Mesendoderm (in vitro differentiated cells): ENCODE measurements around the gene CKS2.

Experiments
- DNase-seq: peaks from one replicate; pipeline ENCODE4 v3.0.0; 2013
- H2AK5ac ChIP-seq: 2 replicates; pipeline ENCODE4 v1.6.1; 2013; ENCODE audit warnings: low read length, inconsistent platforms
- H2BK120ac ChIP-seq: 2 replicates; pipeline ENCODE4 v1.6.1; 2013; ENCODE audit warnings: low read depth, mild to moderate bottlenecking, low read length, moderate library complexity, mixed read lengths
- H2BK15ac ChIP-seq: replicated peaks from 2 replicates; pipeline ENCODE4 v1.6.1; 2013; ENCODE audit warnings: low read depth, mild to moderate bottlenecking, moderate library complexity
- H2BK5ac ChIP-seq: 2 replicates; pipeline ENCODE4 v1.6.1; 2013; ENCODE audit warnings: low read length, inconsistent platforms
- H3K18ac ChIP-seq: 2 replicates; pipeline ENCODE4 v1.6.1; 2013; ENCODE audit warnings: mild to moderate bottlenecking, low read length, mixed read lengths
- H3K23ac ChIP-seq: one replicate; pipeline ENCODE4 v1.6.1; 2013; ENCODE audit warnings: low read length
- H3K27ac ChIP-seq: 2 replicates; pipeline ENCODE4 v1.5.1; 2013; ENCODE audit warnings: low read depth, mild to moderate bottlenecking, inconsistent platforms, low read length, moderate library complexity
- H3K27me3 ChIP-seq: 2 replicates; pipeline ENCODE4 v1.6.1; 2013; ENCODE audit warnings: low read length, control low read depth, mild to moderate bottlenecking, inconsistent platforms; ENCODE audit not compliant: insufficient read depth, poor library complexity
- H3K36me3 ChIP-seq: 2 replicates; pipeline ENCODE4 v1.6.1; 2013; ENCODE audit warnings: low read length, inconsistent platforms; ENCODE audit not compliant: control insufficient read depth, insufficient read depth
- H3K4ac ChIP-seq: one replicate; pipeline ENCODE4 v1.6.1; 2013; ENCODE audit warnings: low read depth, mild to moderate bottlenecking, low read length, moderate library complexity
- H3K4me1 ChIP-seq: 2 replicates; pipeline ENCODE4 v1.6.1; 2013; ENCODE audit warnings: low read depth, low read length, inconsistent platforms; ENCODE audit not compliant: control insufficient read depth
- H3K4me2 ChIP-seq: 2 replicates; pipeline ENCODE4 v1.6.1; 2013; ENCODE audit warnings: low read length
- H3K4me3 ChIP-seq: 2 replicates; pipeline ENCODE4 v1.5.1; 2013; ENCODE audit warnings: mild to moderate bottlenecking, low read length
- H3K56ac ChIP-seq: one replicate; pipeline ENCODE4 v1.6.1; 2013; ENCODE audit warnings: low read length
- H3K79me1 ChIP-seq: 2 replicates; pipeline ENCODE4 v1.6.1; 2013; ENCODE audit warnings: low read length, inconsistent platforms
- H3K79me2 ChIP-seq: 2 replicates; pipeline ENCODE4 v1.6.1; 2013; ENCODE audit warnings: mild to moderate bottlenecking, low read length; ENCODE audit not compliant: control insufficient read depth, insufficient read depth
- H3K9ac ChIP-seq: 2 replicates; pipeline ENCODE4 v1.6.1; 2013; ENCODE audit warnings: low read length, inconsistent platforms
- H4K5ac ChIP-seq: one replicate; pipeline ENCODE4 v1.6.1; 2013; ENCODE audit warnings: low read length
- H4K8ac ChIP-seq: one replicate; pipeline ENCODE4 v1.6.1; 2013; ENCODE audit warnings: low read depth, mild to moderate bottlenecking, control low read depth, low read length, moderate library complexity
- WGBS: extraction: QIAGEN DNeasy Blood & Tissue Kit; methylation state at CpG from one replicate; pipeline ENCODE4 v1.1.7; 2013; ENCODE audit warnings: low lambda C conversion rate, missing lambda C conversion rate; ENCODE audit not compliant: insufficient coverage; ENCODE audit errors: extremely low coverage; 5-methylcytosine and 5-hydroxymethylcytosine counted together

CKS2 gene

GRCh38 chr9:89360465-89360864, 49.5 kb downstream of the CKS2 start:
- no peak overlapping the region for H2BK5ac ChIP-seq
- no peaks in the 10 kb centered on the region for H3K79me1 ChIP-seq
- no peak overlapping the region for H3K18ac ChIP-seq
- no CpG with 5 or more reads among the region's 3 CpGs for WGBS
- no peaks in the 10 kb centered on the region for H3K27me3 ChIP-seq
- H2BK120ac ChIP-seq: no peak overlapping the region
- no peak overlapping the region for H3K56ac ChIP-seq
- H4K8ac ChIP-seq: no peak overlapping the region
- H3K79me2 ChIP-seq: no peaks in the 10 kb centered on the region
- no peak overlapping the region for H4K5ac ChIP-seq
- DNase-seq: no peak
- H3K4me3 ChIP-seq: no peak overlapping the region
- no peak overlapping the region for H3K4me2 ChIP-seq
- H2AK5ac ChIP-seq: no peak overlapping the region
- H3K9ac ChIP-seq: no peak overlapping the region
- H3K23ac ChIP-seq: no peak overlapping the region
- no peak overlapping the region for H2BK15ac ChIP-seq
- no peak overlapping the region for H3K27ac ChIP-seq
- no peaks in the 10 kb centered on the region for H3K4me1 ChIP-seq
- H3K36me3 ChIP-seq: peaks cover 23% of the 10 kb centered on the region
- no peak overlapping the region for H3K4ac ChIP-seq

- no peak for DNase-seq
- Histone ChIP-seq H3K27me3 (no peaks in the 10 kb centered on the region), H3K79me1 (no peaks in the 10 kb centered on the region), H3K23ac (no peak overlapping the region), H3K27ac (no peak overlapping the region), H3K9ac (no peak overlapping the region), H2AK5ac (no peak overlapping the region), H3K18ac (no peak overlapping the region), H4K8ac (no peak overlapping the region), H3K4me2 (no peak overlapping the region), H3K36me3 (peaks cover 23% of the 10 kb centered on the region), H3K4me1 (no peaks in the 10 kb centered on the region), H3K4me3 (no peak overlapping the region), H4K5ac (no peak overlapping the region), H2BK120ac (no peak overlapping the region), H3K79me2 (no peaks in the 10 kb centered on the region), H3K56ac (no peak overlapping the region), H2BK15ac (no peak overlapping the region), H3K4ac (no peak overlapping the region), H2BK5ac (no peak overlapping the region)
- no CpG with 5 or more reads among the region's 6 CpGs for WGBS
These were observed 50.0 kb downstream of the CKS2 start for GRCh38 chr9:89361031-89361430.

DNA sequence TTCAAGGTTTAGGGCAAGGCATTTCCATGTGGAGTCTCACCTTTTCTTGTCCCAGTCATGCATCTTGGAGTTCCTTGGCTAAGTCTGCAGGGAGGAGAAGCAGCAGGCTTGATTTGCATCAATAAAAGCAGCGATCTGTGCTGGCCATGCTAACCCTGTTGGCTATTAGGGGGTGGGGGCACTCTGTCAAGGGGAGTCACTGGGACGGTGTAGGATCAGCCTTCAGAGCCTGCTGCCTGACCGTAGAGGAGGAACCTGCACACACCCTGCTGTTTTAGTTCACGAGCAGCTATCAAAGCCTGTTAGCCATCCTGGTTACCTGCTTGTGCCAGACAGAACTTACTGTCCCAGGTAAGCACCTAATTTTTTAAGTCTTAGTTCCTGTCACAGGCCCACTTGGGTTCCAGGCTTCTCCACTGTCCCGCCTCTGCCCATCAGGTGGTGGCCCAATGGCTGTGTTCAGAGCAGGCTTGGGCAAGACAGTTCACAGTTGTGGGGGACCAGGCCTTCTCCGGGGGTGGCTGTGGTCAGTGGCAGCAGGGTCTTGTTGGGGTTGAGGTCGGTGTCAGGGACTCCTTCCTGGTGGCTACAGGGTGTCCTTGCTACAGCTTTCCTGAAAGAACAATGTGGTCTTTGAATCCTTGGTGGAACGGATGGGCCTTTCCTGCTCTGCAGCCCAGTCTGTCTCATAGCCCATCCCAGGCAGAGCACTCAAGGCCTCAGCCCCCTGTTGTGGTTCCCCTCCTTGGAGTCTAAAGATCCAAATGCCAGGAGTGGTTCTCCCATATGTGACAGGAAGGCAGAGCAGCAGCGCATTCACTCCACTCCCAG, 51.0 kb downstream of the CKS2 start:
- Histone ChIP-seq H3K18ac (no peak overlapping the region), H3K4ac (no peak overlapping the region), H2BK15ac (no peak overlapping the region), H3K9ac (no peak overlapping the region), H3K4me3 (no peak overlapping the region), H3K79me2 (no peaks in the 10 kb centered on the region), H3K27me3 (no peaks in the 10 kb centered on the region), H3K23ac (no peak overlapping the region), H3K36me3 (peaks cover 23% of the 10 kb centered on the region), H3K27ac (no peak overlapping the region), H2BK120ac (no peak overlapping the region), H4K5ac (no peak overlapping the region), H4K8ac (no peak overlapping the region), H3K4me2 (no peak overlapping the region), H2BK5ac (no peak overlapping the region), H2AK5ac (no peak overlapping the region), H3K79me1 (no peaks in the 10 kb centered on the region), H3K4me1 (no peaks in the 10 kb centered on the region), H3K56ac (no peak overlapping the region)
- no CpG with 5 or more reads among the region's 9 CpGs for WGBS
- no peak for DNase-seq

- Histone ChIP-seq H3K4me3 (no peak overlapping the region), H2AK5ac (no peak overlapping the region), H3K4ac (no peak overlapping the region), H2BK15ac (no peak overlapping the region), H3K27me3 (no peaks in the 10 kb centered on the region), H3K27ac (no peak overlapping the region), H3K79me1 (no peaks in the 10 kb centered on the region), H3K4me2 (no peak overlapping the region), H2BK5ac (no peak overlapping the region), H2BK120ac (no peak overlapping the region), H4K8ac (no peak overlapping the region), H3K4me1 (no peaks in the 10 kb centered on the region), H3K56ac (no peak overlapping the region), H3K23ac (no peak overlapping the region), H3K36me3 (peaks cover 18% of the 10 kb centered on the region), H3K18ac (no peak overlapping the region), H3K79me2 (no peaks in the 10 kb centered on the region), H4K5ac (no peak overlapping the region), H3K9ac (no peak overlapping the region)
- no CpG with 5 or more reads among the region's 10 CpGs for WGBS
- DNase-seq: no peak
These were observed 51.8 kb downstream of the CKS2 start for GRCh38 chr9:89362647-89363310.

- no peak overlapping the region for H3K56ac ChIP-seq
- no peaks in the 10 kb centered on the region for H3K79me1 ChIP-seq
- no peaks in the 10 kb centered on the region for H3K79me2 ChIP-seq
- peaks cover 16% of the 10 kb centered on the region for H3K36me3 ChIP-seq
- no peak overlapping the region for H2AK5ac ChIP-seq
- H2BK15ac ChIP-seq: no peak overlapping the region
- no peak overlapping the region for H3K4me3 ChIP-seq
- H3K9ac ChIP-seq: no peak overlapping the region
- H2BK5ac ChIP-seq: no peak overlapping the region
- no peaks in the 10 kb centered on the region for H3K4me1 ChIP-seq
- no peak overlapping the region for H2BK120ac ChIP-seq
- H3K27me3 ChIP-seq: no peaks in the 10 kb centered on the region
- no peak for DNase-seq
- H4K5ac ChIP-seq: no peak overlapping the region
- H3K4ac ChIP-seq: no peak overlapping the region
- no peak overlapping the region for H3K27ac ChIP-seq
- WGBS: no CpG with 5 or more reads among the region's 6 CpGs
- no peak overlapping the region for H3K18ac ChIP-seq
- no peak overlapping the region for H3K4me2 ChIP-seq
- H4K8ac ChIP-seq: no peak overlapping the region
- no peak overlapping the region for H3K23ac ChIP-seq
These were observed 52.3 kb downstream of the CKS2 start for GRCh38 chr9:89363311-89363670.
